Measurements from ENCODE around the gene FAM20B. TPM values are rescaled to one million over a fixed set of nuclear protein-coding genes. Genes with fewer than 3 reads are reported as not detected.

Gene FAM20B
- total RNA-seq, 2 experiments from 2014 or later = 41.7 to 43.3 TPM

DNA sequence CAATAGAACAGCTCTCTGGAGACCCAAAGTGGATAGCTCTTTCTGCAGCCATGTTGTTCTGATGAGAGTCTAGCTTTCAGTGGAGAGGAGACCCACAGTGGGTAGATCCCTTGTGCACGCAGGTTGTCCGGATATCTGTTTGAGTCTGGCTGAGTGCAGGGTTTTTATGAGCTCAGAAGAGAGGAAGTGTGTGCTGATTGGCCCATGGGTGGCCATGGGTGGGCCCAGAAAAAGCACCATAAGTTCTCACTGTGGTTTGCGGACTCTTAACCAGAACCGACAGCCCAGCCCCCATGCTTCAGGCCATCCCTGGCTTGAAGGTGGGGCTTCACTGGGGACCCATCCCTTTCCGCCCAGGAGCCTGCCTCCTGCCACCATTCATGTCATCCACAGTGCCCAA, 17.0 kb downstream of the FAM20B start:
- ChIA-PET CTCF (interaction anchor here (0.6 kb wide), 1 partner anchor 157 kb away, joined by 4 read pairs; no protein-coding TSS in a partner anchor), POLR2A (no interaction called here)

DNA sequence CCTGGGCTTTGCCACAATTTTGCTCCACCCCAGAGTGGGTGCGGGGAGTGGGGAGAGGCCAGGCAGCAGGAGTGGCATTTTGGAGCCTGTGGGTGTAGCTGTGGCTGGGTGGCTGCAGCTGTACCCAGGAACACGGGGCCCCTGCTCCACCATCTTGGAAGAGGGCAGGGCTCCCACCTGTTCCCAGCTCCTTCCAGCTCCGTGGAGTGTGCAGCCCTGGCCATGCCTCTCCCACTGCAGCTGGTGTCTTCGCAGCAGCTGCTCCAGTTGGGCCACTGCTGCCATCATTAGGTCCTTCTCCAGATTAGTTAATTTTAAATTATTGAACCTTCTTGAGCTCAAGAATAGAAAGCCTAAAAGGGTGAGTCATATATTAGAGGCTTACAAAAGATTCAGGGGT, 17.6 kb downstream of the FAM20B start:
- POLR2A ChIA-PET = no interaction called here
- CTCF ChIA-PET = interaction anchor here (0.6 kb wide), 1 partner anchor 156 kb away, joined by 4 read pairs; no protein-coding TSS in a partner anchor

DNA sequence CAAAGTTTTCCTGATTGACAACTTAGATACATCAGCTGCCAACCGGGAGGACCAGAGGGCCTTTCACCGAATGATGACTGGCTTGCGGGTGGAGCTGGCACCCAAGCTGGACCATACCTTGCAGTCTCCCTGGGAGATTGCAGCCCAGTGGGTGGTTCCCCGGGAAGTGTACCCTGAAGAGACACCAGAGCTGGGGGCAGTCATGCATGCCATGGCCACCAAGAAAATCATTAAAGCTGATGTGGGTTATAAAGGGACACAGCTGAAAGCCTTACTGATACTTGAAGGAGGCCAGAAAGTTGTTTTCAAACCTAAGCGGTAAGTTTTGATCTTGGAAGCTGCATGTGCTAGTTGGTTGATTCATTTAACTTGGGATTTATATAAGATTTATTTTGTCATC, 18.2 kb downstream of the FAM20B start:
- ChIA-PET POLR2A (no interaction called here), CTCF (no interaction called here)

DNA sequence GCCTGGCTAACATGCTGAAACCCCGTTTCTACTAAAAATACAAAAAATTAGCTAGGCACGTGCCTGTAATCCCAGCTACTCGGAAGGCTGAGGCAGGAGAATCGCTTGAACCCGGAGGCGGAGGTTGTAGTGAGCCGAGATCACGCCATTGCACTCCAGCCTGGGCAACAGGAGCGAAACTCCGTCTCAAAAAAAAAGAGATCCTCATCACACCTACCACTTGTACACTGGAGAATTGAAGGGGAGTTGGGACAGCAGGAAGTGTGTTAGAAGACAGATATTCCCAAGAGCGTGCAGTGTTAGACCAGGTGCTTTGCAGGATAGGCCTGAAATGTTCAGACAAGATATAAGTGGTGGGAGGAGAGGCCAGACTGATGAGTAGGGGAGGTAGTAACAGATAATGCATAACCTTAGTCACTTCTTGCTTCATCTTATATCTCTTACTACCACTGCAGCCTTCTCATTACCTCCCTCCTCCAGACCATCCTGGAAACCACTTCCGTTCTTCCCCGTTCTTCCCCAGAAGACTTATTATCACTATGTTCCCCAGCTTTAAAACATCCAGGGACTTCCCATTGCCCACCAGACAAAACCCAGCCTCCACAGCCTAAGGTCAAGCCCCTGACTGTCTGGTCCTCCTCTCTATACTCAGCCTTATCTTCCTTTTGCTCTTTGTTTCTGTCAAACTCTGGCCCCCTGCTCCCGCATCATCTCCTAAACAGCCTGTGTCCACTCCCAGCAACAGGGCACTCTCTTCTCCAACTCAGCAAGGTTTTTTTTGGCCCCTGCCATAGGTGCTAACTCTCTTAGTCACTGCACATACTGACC, 21.3 kb downstream of the FAM20B start:
- ChIA-PET POLR2A (no interaction called here), CTCF (interaction anchor here (0.6 kb wide), 2 partner anchors 9 to 259 kb away, joined by 3 read pairs; no protein-coding TSS in a partner anchor)

DNA sequence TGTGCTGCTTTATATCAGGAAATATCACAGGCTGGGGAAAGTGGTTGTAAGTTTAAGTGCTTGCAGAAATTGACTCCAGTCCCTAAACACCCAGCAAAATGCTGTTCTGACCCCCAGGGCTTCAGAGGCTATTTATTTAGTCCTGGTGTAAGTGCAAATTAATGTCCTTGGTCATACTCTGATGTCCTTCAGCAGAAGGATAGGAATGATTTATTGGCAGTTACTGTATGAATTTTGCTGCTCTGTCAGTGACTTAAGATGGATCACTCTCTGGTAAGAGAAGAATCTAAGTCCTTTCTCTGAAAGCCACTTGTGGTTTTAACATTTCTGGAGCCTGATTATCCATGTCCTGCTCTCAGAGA, 21.9 kb downstream of the FAM20B start:
- ChIA-PET POLR2A (no interaction called here), CTCF (interaction anchor here (0.6 kb wide), 1 partner anchor 259 kb away, joined by 3 read pairs; no protein-coding TSS in a partner anchor)

DNA sequence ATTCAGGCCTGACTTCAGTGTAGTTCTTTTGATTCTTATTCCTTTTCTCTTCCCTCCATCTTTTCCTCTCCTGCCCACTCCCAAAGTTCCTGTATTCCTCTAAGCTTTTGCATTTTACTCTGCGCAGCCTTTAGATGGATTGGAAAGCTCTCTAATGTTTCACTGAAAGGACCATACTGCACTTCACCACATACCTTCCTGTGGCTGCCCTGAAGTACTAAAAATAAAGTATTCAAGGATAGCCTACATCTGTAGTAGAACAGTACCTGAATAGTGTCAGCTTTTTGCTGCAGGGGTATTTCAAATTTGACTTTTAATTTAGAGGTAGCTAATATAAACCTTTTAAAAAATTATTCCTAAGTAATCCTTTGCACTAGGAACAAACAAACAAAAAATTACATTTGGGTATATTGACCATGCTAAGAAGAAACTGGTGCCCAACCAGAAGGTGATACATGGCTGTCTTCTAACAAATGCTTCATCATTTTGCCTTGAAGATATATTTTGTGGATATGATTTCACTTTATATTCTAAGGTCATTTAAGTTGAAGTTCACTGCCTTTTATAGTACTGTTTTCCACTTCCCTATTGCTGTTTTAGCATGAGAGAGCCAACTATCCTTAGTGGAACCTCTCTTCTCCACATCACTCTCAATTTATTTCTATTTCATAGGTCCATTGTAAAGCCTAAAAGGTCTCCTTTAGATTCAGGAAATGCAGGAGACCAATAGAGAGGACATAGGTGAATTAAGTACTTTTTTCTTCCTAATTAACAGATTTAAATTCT, 22.8 kb downstream of the FAM20B start:
- ChIA-PET CTCF (no interaction called here), POLR2A (no interaction called here)

DNA sequence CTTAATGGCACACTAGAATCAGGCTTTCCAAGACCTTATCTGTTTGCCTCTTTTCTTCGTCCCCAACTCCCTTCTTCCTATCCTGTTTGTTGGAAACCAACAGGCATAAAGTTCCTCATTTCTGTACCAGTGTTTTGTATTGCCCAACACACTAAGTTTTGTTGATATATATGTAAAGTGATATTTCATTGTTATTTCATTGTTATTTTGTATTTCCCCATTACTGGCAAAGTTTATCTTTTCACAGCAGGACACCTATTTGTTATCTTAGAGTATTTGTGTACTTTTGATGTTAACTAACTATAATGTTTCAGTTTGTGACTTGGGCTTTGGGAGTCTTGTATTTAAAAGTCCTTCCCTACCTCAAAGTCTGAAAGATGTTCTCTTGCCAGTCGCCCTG, 27.1 kb downstream of the FAM20B start:
- ChIA-PET CTCF (no interaction called here), POLR2A (no interaction called here)

DNA sequence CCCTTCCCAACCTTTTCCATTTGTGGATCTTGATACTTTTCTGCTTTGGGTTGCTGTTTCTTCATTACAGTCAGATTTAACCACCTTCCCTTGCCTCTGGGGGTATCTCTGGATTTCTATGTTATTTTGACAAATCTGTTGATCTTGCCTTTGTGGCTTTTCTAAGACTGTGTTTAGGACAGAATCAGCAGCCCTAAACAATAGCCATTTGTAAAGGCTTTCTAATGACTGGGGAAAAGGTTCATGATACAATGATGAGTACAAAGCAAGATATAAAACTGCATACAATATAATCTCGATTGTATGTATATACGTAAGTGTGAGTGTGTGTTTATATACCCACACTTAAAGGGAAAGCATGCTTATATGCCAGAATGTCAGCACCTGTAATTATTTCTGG, 27.8 kb downstream of the FAM20B start:
- CTCF ChIA-PET = no interaction called here
- POLR2A ChIA-PET = no interaction called here

DNA sequence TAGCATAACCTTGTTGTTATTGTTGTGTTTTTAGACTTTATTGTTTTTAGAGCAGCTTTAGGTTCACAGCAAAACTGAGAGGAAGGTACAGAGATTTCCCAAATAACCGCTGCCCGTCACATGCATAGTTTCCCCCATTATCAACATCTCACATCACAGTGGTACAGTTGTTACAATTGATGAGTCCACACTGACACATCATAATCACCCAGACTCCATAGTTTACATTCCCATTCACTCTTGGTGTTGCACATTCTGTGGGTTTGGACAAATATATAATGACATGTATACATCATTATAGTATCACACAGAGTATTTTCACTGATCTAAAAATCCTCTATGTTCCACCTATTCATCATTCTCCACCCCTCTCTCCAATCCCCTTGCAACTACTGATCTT, 30.2 kb downstream of the FAM20B start:
- ChIA-PET POLR2A (no interaction called here), CTCF (no interaction called here)

DNA sequence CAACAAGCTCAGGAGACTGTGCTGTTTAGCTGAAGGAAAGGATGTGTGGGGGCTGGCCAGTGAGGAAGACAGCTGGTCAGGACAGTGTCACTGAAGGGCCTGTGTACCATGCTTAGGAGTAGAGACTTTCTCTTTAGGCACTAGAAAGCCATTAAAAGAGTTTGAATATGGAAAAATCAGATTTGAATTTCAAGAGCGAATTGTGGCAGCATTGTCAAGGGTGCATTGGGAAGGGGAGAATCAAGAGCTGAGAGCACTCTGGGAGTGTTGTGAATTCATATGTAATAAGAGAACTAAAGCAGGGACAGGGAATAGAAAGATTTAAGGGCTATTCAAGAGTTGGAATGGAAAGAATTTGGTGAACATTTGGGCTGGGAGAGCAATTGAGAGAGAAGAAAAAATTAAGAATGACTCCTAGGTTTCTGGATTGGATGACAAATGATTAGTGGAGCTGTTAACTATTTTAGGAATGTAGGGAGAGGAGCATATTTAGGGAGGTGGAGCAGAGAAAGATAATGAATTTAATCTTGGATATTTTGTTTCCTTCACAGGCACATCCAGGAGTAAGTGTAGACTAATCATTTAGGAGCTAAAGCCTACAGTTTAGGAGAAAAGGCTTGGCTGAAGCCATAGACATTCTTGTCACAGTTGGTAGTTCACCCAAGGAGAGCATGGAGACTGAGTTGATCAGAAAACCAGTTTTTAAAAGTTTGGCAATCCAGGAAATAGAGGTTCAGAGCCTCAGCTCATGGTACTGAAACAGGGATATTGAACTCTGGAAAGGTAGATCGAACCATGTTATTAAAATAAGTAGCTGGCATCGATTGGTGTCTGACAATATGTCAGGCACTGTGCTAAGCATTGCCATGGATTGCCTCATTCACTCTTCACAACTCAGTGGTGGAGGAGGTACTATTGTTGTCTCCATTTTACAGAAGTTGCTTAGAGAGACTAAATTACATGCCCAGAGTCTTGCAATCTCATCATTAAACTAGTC, 33.1 kb downstream of the FAM20B start:
- CTCF ChIA-PET = no interaction called here
- POLR2A ChIA-PET = no interaction called here

DNA sequence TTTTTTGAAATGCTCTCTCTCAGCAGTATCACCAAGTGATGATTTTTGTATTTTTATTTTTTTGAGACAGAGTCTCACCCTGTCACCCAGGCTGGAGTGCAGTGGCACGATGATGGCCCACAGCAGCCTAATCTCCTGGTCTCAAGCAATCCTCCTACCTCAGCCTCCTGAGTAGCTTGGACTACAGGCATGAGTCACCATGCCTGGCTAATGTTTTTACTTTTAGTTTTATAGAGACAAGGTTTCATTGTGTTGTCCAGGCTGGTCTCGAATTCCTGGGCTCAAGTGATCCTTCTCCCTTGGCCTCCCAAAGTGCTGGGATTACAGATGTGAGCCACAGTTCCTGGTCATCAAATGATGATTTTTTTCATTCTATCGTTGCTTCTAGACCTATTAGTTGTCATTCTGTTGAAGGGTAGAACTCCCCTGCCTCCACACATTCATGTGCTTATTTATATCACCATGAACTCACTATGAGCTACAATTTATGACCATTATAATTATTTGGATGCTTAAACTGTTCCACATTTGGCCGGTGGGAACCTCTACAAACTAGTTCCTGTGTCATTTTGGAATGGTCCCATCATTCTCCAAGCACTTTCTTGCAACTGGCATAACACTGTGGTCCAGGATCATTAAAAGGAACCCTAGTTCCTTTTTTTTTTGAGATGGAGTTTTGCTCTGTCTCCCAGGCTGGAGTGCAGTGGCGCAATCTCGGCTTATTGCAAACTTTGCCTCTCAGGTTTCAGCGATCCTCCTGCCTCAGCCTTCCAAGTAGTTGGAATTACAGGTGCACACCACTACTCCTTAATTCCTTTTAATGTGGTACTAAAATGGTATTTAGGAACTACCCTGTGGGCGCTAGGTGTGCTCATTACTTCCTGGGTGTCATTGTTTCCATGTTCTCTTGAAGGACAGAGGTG, 35.9 kb downstream of the FAM20B start:
- ChIA-PET CTCF (no interaction called here), POLR2A (no interaction called here)

DNA sequence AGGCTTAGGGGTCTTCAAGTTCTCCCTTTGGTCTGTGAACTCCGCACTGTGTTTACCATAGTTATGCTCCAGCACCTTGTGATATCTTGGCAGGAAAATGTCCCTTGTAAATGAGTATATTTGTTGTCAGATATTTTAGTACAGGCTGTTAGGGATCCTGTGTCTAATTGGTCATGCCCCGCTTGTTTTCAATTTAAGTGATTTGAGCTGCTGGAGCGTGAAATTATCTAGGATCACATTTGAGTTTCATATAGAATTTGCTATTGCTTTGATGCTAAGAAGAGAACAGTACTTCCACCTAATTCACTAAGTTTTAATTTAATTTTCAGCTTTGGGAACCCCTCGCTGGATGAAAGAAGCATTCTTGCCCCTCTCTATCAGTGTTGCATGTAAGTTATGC, 40.8 kb downstream of the FAM20B start:
- POLR2A ChIA-PET = no interaction called here
- CTCF ChIA-PET = no interaction called here

DNA sequence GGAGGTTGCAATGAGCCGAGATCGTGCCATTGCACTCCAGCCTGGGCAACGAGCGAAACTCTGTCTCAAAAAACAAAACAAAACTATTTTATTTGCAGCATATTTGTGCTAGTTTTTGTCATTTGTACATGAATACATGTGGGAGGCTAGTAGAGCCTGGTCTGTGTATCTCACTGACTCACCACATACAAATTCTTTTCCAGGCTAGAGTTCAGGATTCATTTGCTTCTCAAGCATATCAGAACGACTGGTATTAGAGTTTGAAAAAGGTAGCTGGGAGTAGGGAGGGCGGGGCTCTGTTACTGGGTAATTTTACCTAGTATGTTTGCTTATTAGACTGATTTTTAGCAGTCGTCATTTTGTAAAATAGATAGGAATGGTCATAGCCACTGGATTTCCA, 51.7 kb downstream of the FAM20B start:
- ChIA-PET CTCF (no interaction called here), POLR2A (no interaction called here)

DNA sequence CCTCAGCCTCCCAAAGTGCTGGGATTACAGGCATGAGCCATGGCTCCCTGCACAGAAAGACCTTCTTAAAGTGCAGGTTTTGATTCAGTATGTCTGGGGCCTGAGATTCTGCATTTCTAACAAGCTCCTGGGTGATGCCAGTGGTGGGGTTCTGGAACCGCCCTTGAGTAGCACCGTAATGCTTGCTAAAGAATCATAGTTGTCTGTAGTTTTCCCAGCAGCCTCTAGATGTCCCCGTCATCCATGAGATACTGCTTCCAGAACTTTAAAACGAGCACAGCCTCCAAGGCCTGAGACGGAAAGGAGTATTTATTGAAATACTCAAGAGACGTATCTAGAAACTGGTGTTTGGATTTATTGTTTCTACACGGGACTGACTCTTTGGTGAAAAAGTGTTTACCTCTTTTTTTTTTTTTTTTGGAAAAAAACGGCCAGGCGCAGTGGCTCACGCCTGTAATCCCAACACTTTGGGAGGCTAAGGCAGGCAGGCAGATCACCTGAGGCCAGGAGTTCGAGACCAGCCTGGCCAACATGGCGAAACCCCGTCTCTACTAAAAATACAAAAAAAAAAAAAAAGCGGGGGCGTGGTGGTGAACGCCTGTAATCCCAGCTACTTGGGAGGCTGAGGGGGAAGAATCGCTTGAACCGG, 53.5 kb downstream of the FAM20B start:
- ChIA-PET CTCF (interaction anchor here (0.7 to 1.7 kb wide), 5 partner anchors 15 to 734 kb away, joined by 3 to 8 read pairs (median 5); no protein-coding TSS in a partner anchor), POLR2A (interaction anchor here (0.7 kb wide), 1 partner anchor 286 kb away, joined by 3 read pairs; no protein-coding TSS in a partner anchor)

DNA sequence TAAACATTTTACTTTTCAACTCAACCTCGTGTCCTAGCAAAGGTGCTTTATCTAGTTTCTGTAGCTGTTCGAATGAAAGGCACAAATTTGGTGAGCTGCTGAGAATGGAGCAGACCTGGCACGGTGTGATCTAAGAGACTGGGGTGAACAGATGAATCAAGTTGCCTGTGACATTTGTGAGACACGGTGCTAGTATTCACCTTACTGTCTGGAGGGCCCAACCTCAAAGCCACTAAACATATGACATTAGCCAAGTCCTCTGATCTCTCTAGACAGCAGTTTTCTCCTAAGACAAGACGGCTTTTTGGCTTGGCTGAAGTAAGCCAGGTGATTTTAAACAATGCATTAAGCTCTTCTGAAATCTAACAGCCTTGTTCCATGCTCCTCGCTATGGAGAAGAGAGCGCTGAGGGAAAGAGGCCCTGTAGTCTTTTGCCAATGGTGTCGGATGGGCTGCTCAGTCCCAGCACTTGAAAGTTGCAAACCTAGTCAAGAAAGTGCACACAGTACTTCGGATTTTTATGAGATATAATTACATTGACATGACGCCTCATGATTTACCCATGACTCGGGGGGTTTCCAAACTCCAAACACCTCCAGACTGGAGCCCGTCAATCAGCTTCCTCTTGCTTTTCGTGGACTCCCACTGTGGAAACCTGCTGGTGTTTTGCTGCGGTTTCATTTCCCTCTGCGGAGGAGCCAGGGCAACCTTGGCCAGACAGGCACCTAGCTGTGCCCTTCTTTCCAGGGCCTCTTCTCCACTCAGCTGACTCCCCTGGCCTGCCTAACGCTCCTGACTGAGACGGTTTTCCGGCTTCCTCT, 55.4 kb downstream of the FAM20B start:
- ChIA-PET CTCF (interaction anchor here (1.0 to 2.2 kb wide), 4 partner anchors 40 to 289 kb away, joined by 3 to 6 read pairs (median 4); no protein-coding TSS in a partner anchor), POLR2A (interaction anchor here (0.5 to 1.8 kb wide), 3 partner anchors 44 to 236 kb away, joined by 3 to 12 read pairs (median 7); partner anchors contain the start of gene SOAT1)

DNA sequence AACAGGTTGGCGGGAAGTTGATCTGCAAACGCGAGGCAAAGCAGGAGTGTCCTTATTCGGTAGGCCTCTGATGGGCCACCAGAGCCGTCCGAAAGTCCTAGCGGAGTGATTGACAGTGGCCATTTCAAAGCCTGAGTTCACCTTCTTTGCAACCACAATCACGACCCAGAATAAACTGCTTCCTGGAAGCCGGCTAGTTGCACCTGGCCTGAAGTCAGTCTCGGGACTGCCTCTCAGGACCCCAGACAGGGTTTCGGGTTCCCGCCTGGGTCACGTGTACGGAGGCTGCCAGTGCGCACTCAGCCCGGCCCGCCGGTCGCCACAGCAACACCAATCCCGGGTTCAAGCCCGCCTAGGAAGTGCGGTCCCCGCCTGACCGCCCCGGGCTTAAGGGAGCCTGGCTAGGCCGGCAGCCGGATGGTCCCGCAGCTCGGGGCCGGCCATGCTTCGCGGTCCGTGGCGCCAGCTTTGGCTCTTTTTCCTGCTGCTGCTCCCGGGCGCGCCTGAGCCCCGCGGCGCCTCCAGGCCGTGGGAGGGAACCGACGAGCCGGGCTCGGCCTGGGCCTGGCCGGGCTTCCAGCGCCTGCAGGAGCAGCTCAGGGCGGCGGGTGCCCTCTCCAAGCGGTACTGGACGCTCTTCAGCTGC, 56.1 kb downstream of the FAM20B start, which contains the start of gene TOR3A:
Gene TOR3A (plus strand): TSS at position 384 of the 646 bp plus-strand sequence. CDS start 59 bp downstream, at position 443.
- ChIA-PET POLR2A (interaction anchor here (0.5 to 1.8 kb wide), 4 partner anchors 31 to 235 kb away, joined by 3 to 12 read pairs (median 6); partner anchors contain the start of gene SOAT1), CTCF (interaction anchor here (0.5 to 2.2 kb wide), 4 partner anchors 11 to 289 kb away, joined by 3 to 6 read pairs (median 5); no protein-coding TSS in a partner anchor)
